Muscle of arm (tissue), 14 donors: ENCODE results near the gene FAM111B. TPM values are rescaled to one million over a fixed set of nuclear protein-coding genes. Genes with fewer than 3 reads are reported as not detected.
"Not testable (repeated sequence)": the region's sequence is repeated elsewhere in the genome, so short reads cannot be mapped to it uniquely, and the experiment has no call there.

Experiments
- DNase-seq: peaks from one replicate; pipeline ENCODE4 v3.0.0-alpha.2; 2013
- long read RNA-seq, 11 donors: transcript quantifications; one replicate each; lab custom pipeline, GENCODE V29; 2026
- polyA plus RNA-seq, 12 donors: library from polyadenylated mRNA; unstranded; fragments of 120-200 nt; gene quantifications; one replicate each; pipeline ENCODE4 v1.2.1, GENCODE V29; 2013; ENCODE audit not compliant: insufficient read length in 12 of 12

The FAM111B gene, protein sequence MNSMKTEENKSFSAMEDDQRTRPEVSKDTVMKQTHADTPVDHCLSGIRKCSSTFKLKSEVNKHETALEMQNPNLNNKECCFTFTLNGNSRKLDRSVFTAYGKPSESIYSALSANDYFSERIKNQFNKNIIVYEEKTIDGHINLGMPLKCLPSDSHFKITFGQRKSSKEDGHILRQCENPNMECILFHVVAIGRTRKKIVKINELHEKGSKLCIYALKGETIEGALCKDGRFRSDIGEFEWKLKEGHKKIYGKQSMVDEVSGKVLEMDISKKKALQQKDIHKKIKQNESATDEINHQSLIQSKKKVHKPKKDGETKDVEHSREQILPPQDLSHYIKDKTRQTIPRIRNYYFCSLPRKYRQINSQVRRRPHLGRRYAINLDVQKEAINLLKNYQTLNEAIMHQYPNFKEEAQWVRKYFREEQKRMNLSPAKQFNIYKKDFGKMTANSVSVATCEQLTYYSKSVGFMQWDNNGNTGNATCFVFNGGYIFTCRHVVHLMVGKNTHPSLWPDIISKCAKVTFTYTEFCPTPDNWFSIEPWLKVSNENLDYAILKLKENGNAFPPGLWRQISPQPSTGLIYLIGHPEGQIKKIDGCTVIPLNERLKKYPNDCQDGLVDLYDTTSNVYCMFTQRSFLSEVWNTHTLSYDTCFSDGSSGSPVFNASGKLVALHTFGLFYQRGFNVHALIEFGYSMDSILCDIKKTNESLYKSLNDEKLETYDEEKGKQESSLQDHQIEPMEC
- 10 to 100 TPM in 6 of 12 donors, 1 to 10 TPM in 5, not detected in 1; 5.5 to 16.8 (median 10.8) TPM for polyA plus RNA-seq
- long read RNA-seq, donor 1, partial matches to known transcripts = 0 of 1 reads
- long read RNA-seq, donor 1, other reads (novel, unspliced or antisense) = 0 of 1 reads
- long read RNA-seq, donor 2 = 0 reads
- long read RNA-seq, donor 3, partial matches to known transcripts = 0 of 1 reads
- long read RNA-seq, donor 3, other reads (novel, unspliced or antisense) = 0 of 1 reads
- long read RNA-seq, donor 4 = 0 reads
- long read RNA-seq, donor 5 = 0 reads
- long read RNA-seq, donor 6, partial matches to known transcripts = 0 of 1 reads
- long read RNA-seq, donor 6, other reads (novel, unspliced or antisense) = 0 of 1 reads
- long read RNA-seq, donor 7 = 0 reads
- long read RNA-seq, donor 8, partial matches to known transcripts = 0 of 1 reads
- long read RNA-seq, donor 8, other reads (novel, unspliced or antisense) = 0 of 1 reads
- long read RNA-seq, donor 9, partial matches to known transcripts = 0 of 1 reads
- long read RNA-seq, donor 9, other reads (novel, unspliced or antisense) = 0 of 1 reads
- long read RNA-seq, donor 10, partial matches to known transcripts = 0 of 1 reads
- long read RNA-seq, donor 10, other reads (novel, unspliced or antisense) = 0 of 1 reads
- long read RNA-seq, donor 11, partial matches to known transcripts = 0 of 2 reads
- long read RNA-seq, donor 11, other reads (novel, unspliced or antisense) = 0 of 2 reads

DNA sequence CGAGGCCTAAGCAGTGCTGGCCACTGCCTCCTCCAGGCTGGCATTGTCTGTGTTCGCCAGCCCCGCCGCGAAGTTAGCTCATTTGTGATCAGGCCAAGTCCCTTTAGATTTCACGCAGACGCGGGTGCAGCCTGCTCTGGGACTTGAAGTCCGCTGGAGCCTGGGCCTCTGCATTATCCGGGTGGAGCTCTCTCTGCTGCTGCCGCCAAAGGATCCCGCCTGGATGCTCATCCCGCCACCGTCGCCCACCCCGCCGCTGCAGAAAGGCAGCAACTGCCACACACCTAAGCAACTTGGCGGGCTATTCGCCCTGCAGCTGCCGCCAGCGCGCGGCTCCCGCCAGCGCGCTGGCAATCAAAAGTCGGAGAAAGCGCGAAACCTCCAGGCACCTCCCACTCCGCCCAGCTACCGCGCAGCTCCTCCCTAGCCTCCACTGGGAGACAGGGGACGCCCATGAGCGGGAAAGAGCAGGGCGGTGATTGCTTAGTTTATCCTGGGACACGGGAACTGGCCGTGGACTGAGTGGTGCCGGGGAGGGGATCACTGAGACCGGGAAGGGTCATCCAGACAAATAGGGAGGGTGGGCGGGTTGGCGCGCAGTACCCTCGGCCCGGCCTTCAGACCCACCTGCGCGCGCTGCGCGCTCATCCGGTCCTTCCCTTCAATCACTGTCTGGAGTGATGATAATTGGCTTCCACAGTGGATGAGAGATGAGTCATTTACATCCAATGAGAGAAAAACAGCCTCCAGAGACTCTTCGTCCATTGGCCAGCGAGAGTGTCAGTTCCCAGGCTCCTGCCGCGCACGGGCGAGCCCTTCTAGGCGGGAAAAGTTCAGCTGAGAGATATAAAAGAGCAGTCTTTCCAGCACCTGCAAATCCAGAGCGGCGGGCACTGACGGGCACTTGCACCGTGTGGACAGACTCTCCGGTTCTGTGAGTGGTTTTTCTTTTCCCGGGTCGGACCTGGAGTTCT, at the start of gene FAM111B:
FAM111B (plus strand) TSS at position 875 of the 974 bp plus-strand sequence. CDS start 2,389 bp downstream, outside the sequence.
- peak; percentile 83 for DNase-seq

DNA sequence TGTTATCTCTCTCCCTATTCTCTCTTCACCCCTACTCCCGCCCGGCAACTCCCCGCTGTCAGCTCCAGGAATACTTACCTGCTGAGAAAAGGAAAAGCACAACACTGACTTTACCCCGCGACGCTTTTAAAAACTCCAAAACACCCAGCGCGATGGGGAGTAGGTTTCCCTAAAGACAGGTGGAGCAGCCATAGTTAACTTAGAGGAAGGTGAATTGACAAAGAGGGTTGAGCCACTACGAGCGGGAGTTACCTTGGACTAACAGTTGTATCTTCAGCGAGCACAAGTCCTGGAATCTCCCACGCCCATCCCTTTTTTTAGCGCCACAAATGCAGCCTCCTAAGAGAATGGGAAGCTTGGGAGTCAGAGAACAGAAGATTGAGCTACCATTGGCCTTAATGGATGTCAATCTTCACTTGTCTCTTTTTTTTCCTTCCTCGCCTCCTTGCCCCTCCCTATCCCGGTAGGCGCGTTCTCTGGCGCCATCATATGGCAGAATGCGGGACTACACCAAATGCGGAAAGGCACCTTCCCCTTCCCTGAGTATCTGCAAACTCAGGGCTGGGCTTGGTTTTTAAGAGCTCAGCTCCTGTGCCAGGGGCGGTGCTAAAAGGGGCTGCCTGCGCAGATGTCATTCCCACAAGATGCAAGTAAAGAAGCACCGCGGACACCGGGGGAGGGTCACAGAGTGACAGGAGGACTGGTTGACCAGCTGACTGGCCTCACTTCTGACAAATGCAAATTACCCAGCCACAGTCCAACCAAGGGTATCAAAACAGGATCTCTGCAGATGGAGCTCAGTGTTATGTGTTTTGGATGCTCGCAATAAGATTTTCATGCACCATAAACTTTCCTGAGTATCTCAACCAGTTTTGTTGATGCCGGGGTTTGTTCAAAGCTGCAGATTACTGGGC, 48.7 kb upstream of the FAM111B start:
- DNase-seq = peak; percentile 84

DNA sequence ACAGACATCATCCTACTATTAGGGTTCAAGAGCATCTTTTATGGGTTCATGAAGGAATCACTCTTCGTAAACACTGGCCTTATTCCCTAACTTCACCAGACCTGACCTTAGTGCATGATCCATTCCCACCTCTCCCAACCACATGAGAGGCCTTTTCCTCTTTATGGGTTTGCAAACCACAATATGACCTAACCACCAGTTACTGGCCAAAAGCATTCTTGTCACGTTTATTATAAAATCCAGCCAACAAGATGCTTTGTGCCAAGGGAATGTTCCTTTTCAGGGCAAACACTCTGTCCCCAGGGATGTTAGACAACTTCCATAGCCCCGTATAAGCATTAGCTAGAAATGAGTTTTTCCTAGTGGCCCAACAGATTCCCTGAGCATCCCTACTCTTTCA, 46.9 kb upstream of the FAM111B start:
- not testable (repeated sequence) for DNase-seq

DNA sequence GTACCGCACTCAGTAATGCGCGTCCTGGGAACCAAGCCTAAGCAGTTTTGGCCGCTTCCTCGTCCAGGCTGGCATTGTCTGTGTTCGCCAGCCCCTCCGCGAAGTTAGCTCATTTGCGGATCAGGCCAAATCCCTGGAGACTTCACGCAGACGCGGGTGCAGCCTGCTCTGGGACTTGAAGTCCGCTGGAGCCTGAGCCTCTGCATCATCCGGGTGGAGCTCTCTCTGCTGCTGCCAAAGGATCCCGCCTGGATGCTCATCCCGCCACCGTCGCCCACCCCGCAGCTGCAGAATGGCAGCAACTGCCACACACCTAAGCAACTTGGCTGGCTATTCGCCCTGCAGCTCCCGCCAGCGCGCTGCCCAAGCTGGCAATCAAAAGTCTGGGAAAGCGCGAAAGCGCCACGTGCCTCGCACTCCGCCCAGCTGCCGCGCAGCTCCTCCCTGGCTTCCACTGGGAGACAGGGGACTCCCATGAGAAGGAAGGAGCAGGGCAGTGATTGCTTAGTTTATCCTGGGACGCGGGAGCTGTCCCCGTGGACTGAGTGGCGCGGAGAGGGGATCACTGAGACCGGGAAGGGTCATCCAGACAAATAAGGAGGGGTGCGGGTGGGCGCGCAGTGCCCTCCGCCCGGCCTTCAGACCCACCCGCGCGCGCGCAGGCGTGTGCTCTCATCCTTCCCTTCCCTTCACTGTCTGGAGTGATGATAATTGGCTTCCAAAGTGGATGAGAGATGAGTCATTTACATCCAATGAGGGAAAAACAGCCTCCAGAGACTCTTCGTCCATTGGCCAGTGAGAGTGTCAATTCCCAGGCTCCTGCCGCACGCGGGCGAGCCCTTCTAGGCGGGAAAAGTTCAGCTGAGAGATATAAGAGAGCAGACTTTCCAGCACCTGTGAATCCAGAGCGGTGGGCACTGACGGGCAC, 44.2 kb upstream of the FAM111B start:
- no peak for DNase-seq

DNA sequence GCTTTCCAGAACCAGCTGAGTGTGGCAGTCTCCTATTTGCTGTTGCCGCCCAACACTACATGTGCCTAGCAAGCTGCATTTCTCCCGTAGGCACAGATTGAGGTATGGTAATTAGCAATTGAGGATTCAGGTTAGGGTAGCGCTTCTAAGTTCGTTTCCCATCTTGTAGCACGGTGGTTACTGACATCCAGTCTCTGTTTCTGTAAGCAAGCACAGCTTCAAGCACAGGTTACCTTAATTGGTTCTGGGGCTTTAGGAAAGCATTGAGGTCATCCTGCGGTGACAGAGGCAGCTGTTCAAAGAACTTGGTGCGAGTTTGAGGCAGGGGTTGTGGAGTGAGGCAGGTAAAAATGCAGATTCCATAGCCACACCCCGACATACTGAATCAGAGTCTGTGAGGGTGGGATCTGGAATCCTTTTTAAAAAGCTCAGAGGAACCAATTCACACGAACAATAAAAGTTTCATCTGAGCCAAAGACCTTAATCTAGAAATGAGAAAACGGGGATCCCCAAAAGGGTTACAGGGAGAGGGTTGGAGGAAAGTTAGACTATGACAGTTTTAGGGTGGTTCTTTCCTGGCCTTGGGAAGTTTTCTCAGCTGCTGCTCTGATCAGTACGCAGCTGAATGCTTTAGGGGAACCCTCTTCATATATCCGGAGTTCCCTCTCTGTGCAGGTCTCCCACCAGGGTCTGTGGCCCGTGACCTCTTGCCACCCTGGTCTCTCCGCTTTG, 42.9 kb upstream of the FAM111B start:
- DNase-seq = not testable (repeated sequence)

DNA sequence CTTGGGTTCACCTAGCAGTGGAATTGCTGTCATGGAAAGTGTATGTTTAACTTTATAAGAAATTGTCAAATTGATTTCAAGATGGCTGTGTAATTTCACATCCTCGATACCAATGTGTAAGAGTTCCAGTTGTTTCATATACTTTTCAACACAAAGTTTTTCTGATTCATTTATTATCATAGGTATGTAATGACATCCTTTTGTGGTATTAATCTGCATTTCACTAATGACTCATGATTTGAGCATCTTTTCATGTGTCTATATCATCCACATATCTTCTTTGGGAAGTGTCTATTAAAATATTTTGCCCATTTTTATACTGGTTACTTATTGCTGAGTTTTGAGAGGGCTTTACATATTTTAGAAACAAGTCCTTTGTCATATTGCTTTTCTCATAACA, 38.0 kb upstream of the FAM111B start:
- DNase-seq = no peak

DNA sequence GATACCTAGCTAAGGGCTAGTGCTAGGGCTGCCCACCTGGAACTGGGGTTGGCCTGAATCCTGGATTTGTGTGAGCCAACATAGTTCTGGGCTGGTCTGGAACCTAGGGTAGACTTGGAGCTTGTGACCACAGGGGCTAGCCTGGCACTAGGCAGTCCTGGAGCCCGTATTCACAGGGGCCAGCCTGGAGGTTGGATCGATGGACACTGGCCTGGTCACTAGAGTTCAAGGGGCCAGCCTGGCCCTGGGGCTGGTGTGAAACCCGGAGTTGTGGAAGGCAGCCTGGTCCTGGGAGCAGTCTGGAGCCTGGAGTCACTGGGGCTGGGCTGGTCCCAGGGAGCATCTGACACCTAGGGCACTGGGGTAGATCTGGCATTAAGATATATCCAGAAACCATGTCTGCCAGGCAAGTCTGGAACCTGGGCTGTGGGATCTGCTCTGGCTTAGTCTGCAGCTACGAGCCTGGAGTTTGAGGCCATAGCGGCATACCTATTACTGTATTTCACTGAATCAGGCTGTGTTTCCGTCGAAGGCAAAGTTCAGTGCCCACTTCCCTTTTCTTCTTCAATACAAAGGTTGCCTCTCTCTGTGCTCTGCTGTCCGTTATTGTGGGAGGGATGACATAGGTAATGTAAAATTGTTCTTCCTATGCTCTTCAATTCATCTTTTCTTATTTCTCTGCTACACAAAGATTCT, 30.0 kb upstream of the FAM111B start:
- DNase-seq = no peak

DNA sequence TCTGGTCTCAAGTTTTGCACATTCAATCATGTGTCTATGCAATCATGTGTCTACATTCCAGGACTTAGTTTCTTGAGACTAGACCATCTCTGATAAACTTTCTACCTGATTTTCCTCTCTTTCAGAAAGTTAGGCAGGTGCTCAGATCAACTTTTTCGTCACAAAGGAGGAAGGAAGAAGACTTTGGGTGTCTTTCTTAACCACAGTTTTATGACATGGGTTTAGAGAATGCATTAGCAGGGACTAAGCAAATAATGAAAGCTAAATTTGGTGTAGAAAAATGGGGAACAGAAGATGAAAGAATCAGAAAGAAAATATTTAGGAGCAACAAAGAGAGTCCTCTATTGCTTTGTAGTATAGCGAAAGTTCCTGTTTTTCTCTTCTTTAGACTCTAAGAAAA, 28.6 kb upstream of the FAM111B start:
- DNase-seq = no peak

DNA sequence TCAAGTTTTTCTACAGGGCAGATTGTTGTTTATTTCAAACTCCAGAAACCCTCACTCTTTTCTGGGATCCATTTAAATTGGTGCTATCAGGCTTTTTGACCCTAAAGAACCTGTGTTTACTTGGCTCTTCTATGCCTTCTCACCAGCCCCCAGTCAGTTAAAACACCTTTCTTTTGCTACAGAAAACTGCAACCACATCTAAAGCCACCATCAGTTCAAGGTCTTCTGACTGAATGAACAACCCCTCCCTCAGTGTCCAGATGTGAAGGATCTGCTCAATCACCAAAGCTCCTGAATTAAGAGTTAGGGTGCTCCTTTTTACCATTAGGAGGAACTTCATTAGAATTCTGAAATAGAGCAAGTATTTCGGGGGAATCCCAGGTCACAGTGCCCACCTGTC, 28.0 kb upstream of the FAM111B start:
- DNase-seq = no peak

DNA sequence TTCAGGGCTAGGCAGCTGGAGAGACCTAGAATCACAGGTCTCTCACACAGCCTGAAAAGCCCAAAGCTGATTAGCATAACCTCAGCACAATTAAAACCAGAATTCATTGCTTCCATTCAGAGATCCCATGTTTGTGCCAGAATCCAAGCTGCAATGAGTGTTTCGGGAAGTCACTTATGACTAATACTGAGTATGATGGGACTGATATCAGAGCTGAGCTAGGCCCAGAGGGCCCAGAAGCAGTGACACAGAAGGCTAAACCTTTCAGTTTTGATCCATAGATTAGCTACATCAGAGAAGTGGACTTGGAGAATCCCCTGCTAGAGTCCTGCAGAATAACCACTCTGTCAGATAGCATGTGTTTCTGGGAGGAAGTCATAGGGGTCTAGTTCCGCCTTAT, 26.6 kb upstream of the FAM111B start:
- DNase-seq = not testable (repeated sequence)

DNA sequence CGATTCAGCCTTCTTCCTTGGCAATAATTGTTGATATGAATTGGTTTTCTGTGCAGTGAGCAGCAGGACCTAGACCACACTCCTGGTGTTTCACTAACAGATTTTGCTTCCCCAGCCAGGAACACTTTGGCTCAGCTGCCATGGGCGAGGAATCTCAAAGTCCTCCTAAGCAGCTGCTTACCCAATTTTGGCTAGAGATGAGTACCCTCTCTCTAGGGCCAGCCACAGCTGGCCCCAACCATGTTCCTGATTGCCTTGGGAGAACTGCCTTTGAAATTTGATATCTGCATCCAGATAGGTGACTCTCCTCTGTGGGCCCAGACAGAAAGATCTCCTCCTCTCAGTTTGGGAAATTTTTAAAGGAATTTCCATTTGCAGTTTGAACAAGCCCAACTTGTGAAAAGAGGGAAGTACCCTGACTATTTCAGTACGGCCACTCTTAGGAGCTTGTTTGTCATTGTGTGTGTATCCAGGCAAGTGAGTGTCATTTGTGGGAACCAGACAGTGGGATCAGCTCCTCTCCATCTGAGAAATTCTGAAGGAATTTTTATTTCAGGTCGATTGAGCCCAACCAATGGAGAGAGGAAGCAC, 25.5 kb upstream of the FAM111B start:
- DNase-seq = not testable (repeated sequence)

DNA sequence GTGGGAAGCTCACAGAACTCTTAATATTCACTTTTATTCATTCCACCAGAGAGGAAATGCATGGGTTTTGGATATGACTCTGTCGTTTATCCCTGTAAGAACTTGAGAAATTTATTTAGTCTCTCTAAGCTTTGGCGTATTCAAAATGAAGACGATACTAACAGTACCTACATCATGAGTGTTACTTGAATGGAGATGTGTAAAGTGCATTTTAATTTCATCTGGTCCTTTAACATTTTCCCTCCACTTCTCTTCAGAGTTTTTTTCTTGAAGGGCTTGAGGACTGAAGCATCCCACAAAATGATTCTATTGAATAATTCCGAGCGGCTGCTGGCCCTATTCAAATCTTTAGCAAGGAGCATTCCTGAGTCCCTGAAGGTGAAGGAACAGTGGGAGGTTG, 21.0 kb upstream of the FAM111B start, which contains the start of gene GLYATL1B:
GLYATL1B (plus strand) TSS at position 301 of the 400 bp plus-strand sequence; CDS start at position 301, 0 bp downstream.
- DNase-seq = not testable (repeated sequence)

DNA sequence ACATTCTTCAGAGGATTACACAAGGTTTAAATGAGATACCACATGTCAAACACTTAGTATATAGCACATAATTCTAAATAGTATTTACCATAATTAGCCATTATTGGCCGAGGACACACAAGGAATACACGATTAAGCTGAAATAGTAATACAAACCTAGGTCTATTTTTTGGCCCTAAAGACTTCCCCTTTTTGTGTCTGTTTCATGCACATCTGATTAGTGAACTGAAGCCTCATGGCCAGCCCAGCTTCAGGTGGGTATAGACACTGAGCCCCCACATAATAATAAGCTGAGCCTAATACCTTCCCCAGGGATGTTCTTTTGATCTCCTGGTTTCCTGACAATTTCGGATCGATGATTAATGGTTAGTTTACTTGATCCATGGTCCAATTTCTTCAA, 18.9 kb upstream of the FAM111B start:
- no peak for DNase-seq

DNA sequence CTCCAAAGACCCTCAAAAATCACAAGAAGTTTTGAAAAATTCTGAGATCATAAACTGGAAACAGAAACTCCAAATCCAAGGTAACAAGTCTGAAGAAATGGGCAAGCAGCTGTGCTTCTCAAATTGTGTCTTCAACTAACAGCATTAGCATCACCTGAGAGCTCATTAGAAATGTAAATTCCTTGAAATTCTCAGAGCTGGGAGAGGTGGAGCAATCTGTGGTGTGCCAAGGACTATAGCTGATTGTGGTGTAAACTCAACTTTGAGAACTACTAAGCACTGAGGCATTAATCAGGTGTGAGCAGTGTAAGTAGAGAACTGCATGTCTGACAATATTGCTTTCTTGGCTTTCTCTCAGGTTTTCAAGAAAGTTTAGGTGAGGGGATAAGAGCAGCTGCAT, 13.5 kb upstream of the FAM111B start:
- not testable (repeated sequence) for DNase-seq

DNA sequence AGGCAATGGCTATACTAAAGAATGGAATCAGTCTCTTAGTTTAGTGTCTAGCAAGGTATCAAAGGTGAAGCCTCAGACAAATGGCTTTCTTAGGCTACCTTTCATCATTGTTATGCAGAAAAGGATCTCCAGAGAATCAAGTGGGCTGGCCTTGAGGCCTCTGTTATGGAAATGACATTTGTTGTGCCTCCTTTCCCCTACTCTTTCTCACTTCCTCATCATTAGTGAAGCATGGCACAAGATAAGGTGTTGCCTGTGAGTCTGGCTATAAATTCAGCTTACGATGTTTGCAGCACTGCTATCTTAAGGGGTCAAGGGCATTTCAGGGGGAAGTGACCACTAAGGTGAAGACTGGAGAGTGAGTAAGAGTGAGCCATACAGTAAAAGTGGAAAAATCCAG, 11.8 kb upstream of the FAM111B start:
- DNase-seq = not testable (repeated sequence)
